Left colon (tissue), 2 donors: ENCODE results near the gene PIEZO1. TPM values are rescaled to one million over a fixed set of nuclear protein-coding genes. Genes with fewer than 3 reads are reported as not detected.
A peak's percentile ranks its signal among the peaks of the same experiment; 100 is the strongest.
"Not testable (repeated sequence)": the region's sequence is repeated elsewhere in the genome, so short reads cannot be mapped to it uniquely, and the experiment has no call there.

Source experiments
- ATAC-seq: fragments of 200-7000 bp; cut with Tn5 transposase; one replicate; pipeline ENCODE4 v1.9.1; 2020; ENCODE audit warnings: mild to moderate bottlenecking, moderate library complexity
- DNase-seq, 2 donors: peaks; one replicate each; pipeline ENCODE4 v3.0.0-alpha.2; 2020
- intact Hi-C, 2 donors: fragments of 100-400 bp; cut with DNase I in 1 of 2; cut with micrococcal nuclease in 1 of 2; formaldehyde crosslinking; loops; one replicate each; pipeline versions ENCODE4 v1.11.2 to v1.14.0; 2022; cut with DNase I, micrococcal nuclease
- long read RNA-seq: library from polyadenylated mRNA; unstranded; transcript quantifications from one replicate; pipeline ENCODE4 v2.0.0, GENCODE V29; 2021
- total RNA-seq, 2 donors: library from RNA; stranded (reverse); fragmentation: NEBNext Ultra II Directional; extraction: Animal tissue kit (Norgen Biotek cat#: 25700); gene quantifications; one replicate each; pipeline ENCODE4 v1.2.1, GENCODE V29; 2021
- donor health status: DM: no; HTN: no; CAD: no.
- donor health status: DM: yes; HTN: yes; CAD: no.

The PIEZO1 gene, protein sequence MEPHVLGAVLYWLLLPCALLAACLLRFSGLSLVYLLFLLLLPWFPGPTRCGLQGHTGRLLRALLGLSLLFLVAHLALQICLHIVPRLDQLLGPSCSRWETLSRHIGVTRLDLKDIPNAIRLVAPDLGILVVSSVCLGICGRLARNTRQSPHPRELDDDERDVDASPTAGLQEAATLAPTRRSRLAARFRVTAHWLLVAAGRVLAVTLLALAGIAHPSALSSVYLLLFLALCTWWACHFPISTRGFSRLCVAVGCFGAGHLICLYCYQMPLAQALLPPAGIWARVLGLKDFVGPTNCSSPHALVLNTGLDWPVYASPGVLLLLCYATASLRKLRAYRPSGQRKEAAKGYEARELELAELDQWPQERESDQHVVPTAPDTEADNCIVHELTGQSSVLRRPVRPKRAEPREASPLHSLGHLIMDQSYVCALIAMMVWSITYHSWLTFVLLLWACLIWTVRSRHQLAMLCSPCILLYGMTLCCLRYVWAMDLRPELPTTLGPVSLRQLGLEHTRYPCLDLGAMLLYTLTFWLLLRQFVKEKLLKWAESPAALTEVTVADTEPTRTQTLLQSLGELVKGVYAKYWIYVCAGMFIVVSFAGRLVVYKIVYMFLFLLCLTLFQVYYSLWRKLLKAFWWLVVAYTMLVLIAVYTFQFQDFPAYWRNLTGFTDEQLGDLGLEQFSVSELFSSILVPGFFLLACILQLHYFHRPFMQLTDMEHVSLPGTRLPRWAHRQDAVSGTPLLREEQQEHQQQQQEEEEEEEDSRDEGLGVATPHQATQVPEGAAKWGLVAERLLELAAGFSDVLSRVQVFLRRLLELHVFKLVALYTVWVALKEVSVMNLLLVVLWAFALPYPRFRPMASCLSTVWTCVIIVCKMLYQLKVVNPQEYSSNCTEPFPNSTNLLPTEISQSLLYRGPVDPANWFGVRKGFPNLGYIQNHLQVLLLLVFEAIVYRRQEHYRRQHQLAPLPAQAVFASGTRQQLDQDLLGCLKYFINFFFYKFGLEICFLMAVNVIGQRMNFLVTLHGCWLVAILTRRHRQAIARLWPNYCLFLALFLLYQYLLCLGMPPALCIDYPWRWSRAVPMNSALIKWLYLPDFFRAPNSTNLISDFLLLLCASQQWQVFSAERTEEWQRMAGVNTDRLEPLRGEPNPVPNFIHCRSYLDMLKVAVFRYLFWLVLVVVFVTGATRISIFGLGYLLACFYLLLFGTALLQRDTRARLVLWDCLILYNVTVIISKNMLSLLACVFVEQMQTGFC (N-terminal part only)
- 100 to 1,000 TPM; 118 to 146 TPM for total RNA-seq
- long read RNA-seq, transcript PIEZO1-208 (7 exons, 2,884 nt): major isoform, 5 of 132 reads
- long read RNA-seq, partial matches to known transcripts: 105 of 132 reads
- long read RNA-seq, other reads (novel, unspliced or antisense): 20 of 132 reads

DNA sequence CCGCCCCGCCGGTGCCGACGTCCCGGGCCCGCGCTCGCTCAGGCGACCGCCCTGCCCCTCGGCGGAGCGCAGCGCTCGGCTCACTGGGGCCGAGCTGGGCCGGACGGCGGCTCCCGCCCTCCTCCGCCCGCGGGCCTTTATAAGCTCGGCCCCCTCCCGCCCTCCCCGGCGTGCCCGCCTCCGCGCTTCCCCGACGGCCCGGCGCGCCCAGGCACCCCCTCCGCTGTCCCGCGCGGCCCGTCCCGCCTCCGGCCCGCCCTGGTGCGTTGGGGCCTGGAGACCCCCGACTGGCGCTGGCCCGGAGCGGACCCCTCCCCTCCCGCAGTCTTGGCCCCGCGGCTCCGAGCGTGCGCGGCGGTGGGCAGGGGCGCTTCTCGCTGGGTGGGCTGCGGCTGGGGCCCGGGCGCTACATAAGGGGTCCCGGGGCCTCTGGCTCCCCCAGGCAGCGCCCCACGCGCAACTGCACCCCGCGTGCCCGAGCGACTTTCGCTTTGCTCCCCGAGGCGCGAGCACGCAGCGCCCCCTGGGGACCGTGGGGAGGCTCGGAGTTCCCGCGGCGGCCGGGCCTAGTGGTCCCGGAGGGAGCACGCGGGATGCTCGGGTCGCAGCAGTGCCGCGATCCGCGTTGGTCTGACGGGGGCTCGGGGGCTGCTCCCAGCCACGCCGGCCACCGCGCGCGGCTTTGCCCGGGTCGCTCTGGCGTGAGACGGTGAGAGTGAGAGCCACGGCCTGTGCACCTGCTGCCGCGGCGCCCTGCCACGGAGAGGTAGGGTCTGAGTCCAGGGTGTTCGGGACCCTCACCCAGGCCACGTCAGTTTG lies at the start of gene PIEZO1:
Gene PIEZO1, minus strand, starts transcription at position 115 of the 819 bp plus-strand sequence. CDS start 256 bp downstream, outside the sequence.
- ATAC-seq (peak; percentile 72), DNase-seq (peak; percentile 66 to 86)
- intact Hi-C loops: loop anchor here in 1 of 2 donors (5.0 kb wide), 1 partner anchor 43 kb away; no protein-coding TSS in a partner anchor

DNA sequence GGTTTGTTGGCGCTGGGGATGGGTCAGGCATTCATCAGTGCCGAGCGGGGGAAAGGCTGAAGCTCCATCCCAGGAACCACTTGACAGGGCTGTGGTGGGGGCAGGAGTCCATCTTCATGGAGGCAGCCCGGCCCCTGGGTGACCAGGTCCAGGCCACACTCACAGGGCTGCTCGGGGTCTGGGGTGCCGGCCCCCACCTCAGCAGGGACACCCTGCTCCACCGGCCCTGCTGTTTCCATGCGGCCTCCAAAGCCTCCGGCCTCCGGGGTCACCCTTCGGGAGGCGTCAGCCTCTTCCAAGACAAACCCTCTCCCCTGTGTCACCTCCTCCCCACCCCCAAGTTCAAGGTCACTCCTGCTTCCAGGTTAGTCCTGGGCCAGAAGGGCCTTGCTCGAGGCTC lies 49.6 kb upstream of the PIEZO1 start:
- DNase-seq (no peak), ATAC-seq (no peak)
- intact Hi-C loops: no loop called here

- intact Hi-C loops: no loop called here
- ATAC-seq (no peak), DNase-seq (no peak)
Observed at GRCh38 chr16:88833086-88833485, 48.1 kb upstream of the PIEZO1 start.

DNA sequence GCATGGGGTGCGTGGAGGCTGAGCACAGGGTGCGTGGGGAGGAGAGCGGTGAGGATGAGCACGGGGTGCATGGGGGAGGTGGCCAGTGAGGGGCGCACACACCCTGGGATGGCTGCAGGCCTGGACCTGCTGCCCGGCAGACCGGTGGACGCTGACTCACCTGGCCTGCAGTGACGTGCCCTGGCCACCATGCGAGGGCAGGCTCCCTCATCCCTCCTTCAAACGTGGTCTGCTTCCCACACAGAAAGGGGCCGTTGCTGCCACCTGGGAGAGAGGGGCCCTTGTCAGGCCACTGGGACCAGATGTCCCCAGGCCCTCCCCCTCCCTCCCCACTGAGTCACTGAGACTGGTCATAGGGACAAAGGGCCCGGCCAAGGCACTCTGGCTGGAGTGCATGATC lies 46.8 kb upstream of the PIEZO1 start:
- DNase-seq (no peak), ATAC-seq (no peak)
- intact Hi-C loops: no loop called here

DNA sequence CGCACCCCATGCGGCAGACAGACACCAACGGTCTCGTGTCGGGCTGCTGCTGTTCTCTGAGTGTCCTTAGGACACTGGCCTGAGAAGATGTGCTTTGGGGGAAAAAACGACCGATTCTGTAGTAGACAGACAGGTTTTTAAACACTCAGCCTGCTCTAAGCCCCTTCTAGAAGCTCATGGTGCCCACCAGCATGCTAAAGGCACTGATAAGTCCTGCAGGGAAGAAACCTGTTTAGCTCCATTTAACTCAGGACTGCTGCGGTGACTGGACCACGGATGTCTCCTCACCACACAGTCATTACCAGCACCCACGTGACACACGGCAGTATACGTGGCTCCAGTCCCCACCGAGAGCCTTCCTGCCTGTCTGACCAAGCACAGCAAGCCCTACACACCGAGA lies 45.8 kb upstream of the PIEZO1 start:
- ATAC-seq: no peak
- no peak for DNase-seq
- intact Hi-C loops: no loop called here

DNA sequence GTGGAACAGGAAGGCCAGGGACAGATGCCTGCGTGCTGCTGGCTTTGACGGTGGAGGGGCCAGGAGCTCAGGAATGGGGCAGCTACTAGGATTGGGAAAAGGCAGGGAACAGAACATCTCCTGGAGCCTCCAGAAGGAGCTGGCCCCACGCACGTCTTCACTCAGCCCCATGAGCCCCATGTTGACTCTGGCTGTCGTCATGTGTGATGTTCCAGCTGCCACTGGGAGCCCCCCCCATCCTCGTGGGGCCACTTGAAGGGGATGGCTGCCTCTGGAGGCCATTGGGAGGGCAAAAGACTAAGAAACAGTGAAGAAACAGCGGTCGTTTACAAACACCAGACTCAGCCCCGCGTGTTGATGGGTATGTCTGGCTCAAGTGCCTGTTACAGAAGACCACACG lies 45.2 kb upstream of the PIEZO1 start:
- intact Hi-C loops: no loop called here
- ATAC-seq (no peak), DNase-seq (no peak)

DNA sequence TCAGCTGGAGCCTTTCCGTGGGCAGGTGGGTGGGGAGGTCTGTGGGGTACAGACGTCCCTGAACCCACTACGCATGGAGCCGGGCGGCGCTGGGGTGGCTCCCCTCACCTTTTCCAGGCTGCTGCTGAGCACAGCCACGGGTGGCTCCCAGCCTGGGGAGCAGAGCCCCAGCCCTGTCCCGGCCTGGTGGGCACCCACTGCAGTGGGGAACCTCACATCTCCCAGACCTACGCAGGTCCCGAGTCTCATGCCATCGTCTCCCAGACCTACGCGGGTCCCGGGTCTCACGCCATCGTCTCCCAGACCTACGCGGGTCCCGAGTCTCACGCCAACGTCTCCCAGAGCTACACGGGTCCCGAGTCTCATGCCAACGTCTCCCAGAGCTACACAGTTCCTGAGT lies 43.7 kb upstream of the PIEZO1 start:
- intact Hi-C loops: no loop called here
- no peak for ATAC-seq

GRCh38 chr16:88827727-88828126 lies 42.7 kb upstream of the PIEZO1 start:
- intact Hi-C loops: no loop called here
- DNase-seq: no peak
- no peak for ATAC-seq

More for the DNA sequence above, 43.7 kb upstream of the PIEZO1 start:
- no peak for DNase-seq

- intact Hi-C loops: no loop called here
- ATAC-seq (peak; percentile 84), DNase-seq (peak; percentile 55 to 91)
Observed at GRCh38 chr16:88826070-88826840, 41.2 kb upstream of the PIEZO1 start.

DNA sequence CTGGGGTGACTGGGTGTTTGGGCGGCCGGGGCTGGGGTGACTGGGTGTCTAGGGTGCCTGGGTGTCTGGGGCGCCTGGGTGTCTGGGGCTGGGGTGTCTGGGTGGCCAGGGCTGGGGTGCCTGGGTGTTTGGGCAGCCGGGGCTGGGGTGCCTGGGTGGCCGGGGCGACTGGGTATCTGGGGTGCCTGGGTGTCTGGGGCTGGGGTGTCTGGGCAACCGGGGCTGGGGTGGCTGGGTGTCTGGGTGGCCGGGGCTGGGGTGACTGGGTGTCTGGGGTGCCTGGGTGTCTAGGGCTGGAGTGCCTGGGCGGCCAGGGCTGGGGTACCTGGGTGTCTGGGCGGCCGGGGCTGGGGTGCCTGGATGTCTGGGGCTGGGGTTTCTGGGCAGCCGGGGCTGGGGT lies 40.1 kb upstream of the PIEZO1 start:
- DNase-seq (no peak), ATAC-seq (no peak)
- intact Hi-C loops: no loop called here

DNA sequence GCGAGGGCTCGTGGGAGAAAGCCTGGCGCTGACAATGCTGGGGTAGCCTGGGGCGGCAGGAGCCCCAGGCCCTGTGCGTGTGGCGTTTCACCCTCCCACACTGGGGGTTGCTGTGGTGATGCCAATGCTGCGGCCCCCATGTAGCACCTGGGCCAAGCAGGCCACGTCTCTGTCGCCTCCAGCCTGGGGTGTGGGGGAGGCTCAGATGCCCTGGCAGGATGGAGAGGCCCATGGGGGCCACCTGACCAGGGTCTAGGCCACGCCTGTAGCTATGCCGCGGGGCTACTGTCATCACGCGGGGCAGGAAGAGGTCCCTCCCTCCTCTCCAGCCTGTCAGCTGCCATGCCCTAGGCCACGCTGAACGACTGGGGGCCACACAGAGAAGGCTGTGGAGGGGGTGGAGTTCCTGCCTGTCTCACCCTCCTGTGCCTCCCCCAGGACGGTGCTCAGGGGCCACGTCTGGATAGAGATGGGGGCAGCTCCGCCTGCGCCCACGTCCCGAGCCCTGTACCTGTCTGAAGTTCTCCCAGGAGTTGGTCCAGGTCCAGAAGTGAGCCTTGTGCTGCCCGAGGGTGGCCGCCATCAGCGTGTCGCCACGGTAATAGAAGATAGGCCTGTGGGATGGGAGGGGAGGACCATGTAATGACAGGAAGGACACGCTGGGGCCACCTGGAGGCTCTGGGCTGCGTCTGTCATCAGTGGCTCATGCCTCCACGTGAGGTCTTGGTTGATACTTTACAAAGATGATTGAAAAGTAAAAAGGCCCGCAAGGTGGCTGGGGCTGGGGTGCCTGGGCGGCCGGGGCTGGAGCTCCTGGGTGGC lies 39.4 kb upstream of the PIEZO1 start:
- intact Hi-C loops: no loop called here
- DNase-seq: no peak
- ATAC-seq: no peak

DNA sequence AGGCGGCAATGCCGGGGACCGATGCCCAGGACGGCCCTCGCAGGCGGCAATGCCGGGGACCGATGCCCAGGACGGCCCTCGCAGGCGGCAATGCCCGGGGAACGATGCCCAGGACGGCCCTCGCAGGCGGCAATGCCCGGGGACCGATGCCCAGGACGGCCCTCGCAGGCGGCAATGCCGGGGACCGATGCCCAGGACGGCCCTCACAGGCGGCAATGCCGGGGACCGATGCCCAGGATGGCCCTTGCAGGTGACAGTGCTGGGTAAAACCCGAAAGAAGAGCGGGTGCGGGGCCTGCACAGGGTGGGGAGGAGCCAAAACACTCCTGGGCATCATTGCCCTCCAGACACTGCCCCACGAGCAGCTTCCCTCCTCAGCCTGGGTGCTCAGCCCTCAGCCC lies 38.6 kb upstream of the PIEZO1 start:
- ATAC-seq, DNase-seq, intact Hi-C loops: not testable (repeated sequence)

- intact Hi-C loops: no loop called here
- no peak for DNase-seq
- no peak for ATAC-seq
Observed at GRCh38 chr16:88822281-88823040, 37.4 kb upstream of the PIEZO1 start.

- intact Hi-C loops: no loop called here
- no peak for ATAC-seq
- no peak for DNase-seq
Observed at GRCh38 chr16:88821168-88821850, 36.3 kb upstream of the PIEZO1 start.

DNA sequence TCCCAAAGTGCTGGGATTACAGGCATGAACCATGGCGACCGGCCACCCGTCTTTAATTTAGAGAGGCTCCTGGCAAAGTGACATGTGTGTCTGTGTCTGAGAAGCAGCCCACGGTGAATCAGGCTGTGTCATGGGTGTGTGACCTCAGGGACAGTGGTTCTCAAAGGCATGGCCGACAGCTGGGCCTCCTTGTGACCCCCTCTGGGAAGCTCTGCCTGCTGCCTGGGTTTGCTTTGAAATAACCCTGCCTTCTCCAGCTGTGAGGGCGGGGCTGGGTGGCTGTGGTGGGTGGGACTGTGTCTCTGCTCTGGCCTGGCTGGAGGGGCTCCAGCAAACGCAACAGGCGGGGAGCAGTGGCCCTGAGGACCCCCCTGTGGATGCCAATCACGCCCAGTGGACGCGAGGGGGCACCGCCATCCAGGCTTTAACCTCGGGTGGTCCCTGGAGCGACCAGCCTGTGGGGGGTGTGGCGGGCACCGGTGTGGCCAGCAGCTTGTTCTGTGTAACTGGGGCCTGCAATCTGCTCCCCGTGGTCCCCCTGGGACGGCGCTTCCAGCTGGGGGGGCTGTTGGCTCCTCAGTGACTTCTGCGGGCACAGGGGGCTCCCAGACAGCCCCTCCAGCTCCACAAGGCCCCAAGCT lies 35.5 kb upstream of the PIEZO1 start:
- no peak for DNase-seq
- intact Hi-C loops: no loop called here
- ATAC-seq: no peak
